Activated CD4-positive, CD25-positive, alpha-beta regulatory T cell treated with anti-CD3 and anti-CD28 coated beads, Interleukin-2, amount 50 U/mL, for 24 hours (primary cell): ENCODE data around the gene CLSTN1.

Source experiments
- ATAC-seq, 2 donors: fragments of 150-1000 bp; cut with Tn5 transposase; one replicate each; pipeline ENCODE4 v1.10.0; 2021; ENCODE audit warnings: mild to moderate bottlenecking in 1 of 2, moderate library complexity in 1 of 2

CLSTN1 gene

DNA sequence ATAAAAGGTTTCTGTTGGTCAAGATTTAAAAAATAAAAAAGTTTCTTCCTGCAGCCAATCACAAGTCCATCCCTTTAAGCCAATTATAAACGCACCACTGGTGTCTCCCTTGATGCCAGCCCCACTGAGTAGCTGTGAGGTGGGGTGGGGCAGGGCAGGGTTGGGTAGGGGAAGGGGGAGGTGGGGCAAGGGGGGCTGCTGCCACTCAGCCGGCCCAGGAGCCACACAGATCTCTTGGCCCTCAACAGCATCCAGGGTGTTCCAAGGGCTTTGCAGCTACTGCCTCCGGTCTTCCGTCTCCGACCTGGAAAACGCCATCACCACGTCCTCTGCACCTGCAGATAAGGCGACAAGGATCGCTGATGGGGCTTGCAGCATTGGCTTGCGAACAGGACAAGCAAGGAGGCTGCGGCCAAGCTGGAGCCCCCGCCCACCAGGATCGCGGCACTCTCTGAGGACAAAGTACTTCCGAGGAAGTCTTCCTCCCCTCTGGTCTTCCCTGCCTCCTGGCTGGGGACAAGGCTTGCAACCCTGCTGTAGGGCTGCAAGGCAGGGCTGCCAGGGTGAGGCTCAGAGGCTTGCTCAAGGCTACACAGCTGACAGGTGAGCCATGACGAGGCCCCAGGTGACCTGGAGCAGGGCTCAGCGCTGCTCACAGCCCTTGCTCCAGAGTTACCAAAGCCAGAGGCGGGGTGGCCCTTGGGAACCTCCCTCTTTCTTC, 26.8 kb upstream of the CLSTN1 start:
- ATAC-seq = no peak

DNA sequence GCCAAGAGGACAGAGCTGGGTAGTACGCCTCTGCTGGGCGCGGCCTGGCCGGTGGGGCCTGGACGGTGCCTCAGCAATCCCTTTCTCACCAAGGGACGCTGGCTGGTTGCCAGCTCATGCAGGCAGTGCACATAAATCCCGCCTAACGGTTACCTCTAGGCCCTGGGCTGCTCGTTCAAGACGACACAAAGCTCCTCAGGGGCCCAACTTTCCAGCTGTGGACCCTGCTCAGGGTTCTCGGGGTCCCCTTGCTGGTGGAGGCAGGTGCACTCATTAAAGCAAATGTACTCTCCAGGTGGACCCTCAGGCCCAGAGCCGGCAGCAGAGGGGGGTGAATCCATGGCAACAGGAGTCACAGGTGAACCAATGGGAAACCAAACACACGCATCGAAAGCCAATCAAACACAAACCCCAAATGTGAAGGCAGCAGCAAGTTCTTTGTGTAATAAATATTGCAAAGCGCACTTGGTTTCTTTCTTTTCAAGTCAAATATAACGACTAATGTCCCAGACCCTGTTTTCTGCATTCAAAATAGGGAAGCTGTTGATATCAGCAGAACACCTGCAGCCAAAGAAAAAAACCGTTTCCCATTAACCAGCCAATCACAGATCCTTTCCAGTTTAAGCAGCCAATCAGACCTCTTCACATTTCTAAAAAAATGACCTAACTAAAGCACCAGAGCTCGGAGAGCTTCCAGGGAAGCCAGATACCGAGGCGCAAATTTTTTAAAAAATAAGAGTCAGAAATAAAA, 26.1 kb upstream of the CLSTN1 start:
- ATAC-seq = peak in 1 of 2 donors; percentile 33

DNA sequence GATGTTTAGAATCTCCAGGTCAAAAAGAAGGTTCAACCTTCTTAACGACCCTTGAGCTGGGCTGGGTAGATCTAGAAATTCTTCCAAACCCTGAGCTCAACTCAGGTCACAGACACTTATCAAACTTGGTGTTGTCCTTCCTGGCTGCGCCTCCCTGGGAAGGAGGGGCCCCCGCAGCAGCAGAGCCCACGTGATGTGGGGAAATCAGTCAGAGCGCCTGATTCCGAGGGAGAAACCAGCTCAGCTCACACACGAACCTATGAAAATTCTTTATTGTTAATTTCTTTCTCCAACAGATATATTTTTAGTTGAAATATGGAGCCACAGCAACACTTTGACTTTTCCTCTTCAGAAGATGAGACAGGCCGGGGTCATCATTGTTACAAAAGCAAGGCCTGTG, 24.3 kb upstream of the CLSTN1 start:
- ATAC-seq = no peak

DNA sequence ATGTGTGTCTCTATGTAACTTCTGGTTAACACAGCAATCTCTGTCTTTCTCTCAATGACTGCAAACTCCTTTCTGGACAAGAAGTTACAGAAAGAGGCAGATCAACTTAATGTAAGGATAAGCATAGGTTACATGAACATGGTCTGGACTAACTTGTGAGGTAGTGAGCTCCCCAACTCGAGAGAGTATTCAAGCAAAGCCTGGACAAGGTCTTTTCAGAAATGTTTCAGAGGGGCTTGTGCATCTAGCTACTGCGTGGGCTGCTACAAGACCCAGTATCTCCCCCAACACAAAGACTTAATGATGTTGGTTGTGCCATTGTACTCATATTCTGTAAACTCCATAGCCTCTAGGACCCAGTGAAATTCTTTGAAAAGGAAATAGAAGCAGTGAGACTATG, 23.5 kb upstream of the CLSTN1 start:
- ATAC-seq = no peak

DNA sequence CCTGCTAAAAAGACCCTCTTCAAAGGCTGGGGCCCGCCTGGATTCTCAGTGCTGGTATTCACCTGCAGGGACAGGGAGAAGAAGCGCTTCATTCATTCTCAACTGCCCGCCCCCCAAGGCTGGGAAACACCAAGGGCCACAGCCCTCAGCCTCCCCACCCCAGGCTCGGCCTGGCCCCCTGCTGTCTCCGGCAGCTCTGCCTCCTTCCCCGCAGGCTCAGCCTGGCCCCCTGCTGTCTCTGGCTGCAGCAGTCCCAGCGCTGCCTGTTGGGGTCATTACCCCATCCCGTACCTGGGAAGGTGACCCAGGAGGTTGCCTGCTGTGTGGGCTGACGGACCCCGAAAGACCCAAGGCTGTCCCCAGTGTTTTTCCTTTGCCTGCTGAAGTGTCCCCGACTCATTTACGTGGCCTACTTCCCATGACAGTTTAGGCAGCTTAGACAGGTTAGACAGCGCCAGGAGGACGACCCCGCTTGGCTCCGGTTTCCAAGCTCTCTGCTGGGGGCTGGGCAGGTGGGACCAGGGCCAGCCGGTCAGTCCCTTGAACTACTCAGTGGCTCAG, 22.9 kb upstream of the CLSTN1 start:
- no peak for ATAC-seq

DNA sequence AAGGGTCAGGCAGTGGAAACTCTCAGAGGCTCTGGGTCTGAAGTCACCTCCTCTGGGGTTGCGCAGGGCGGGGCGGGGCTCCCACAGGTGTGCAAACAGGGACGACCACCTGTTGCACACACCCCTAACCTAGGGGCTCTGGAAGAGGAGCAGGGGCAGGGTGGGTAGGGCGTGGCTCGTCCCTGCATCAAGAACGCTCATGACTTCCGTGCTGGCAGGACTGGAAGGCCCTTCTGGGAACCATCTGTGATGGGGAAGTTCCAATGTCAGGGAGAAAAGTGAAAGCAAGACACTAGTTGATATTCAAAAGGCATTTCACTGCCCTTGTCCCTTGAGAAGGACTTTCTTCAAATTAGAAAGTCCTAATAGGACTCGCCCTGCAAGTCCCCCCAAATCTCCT, 22.1 kb upstream of the CLSTN1 start:
- ATAC-seq = no peak

DNA sequence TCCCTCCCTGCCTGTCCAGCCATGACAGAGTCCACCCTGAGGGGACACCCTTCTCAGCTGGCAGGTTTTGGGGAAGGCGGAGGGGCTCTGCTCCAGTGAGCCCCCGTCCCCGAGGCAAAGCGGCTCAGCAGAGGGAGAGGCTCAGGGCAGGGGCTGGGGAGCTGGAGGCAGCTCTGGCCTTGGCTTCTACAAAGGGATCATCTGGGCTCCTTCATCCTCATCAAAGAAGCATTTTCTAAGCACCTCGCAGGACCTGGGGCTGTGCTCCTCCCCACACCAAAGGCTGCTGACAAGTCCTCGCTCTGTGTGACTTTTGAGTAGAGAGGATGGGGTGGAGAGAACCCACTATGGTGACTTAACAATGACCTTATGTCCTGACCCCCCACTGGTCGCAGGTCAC, 21.0 kb upstream of the CLSTN1 start:
- ATAC-seq = no peak

DNA sequence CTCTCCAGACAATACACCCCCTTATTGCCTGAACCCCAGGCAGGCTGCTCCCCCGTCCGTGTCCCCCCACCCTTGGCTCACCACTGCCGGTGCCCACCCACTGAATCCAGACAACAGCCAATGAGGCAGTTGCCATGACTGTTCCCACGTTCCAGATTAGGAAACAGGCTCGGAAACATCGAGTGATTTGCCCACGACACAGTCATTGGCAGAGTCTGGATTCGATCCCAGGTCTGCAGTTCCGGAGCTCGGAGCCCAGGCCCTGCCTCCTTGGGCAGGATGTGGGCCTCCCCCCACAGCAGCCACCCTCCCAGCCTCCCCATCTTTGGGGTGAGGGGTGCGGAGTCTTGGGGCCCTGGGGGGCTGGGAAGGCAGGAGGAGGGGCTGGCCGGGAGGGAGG, 20.3 kb upstream of the CLSTN1 start:
- ATAC-seq = no peak

DNA sequence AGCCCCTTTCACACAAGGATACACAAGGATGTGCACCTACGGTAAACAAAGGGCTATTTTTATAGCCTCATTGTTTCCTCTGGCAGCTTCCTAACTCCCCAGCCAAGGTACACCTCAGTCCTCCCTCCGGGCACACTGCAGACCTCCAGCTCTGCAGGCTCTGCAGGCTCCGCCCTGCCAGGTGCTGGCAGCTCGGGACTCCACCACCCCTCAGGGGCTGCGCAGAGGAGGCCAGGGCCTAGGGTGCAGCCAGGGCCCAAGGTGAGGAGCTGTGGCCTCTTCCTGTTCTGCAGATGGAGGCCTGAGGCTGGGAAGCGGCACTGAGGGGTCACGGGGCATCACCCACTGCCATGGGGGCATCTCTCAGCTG, 19.8 kb upstream of the CLSTN1 start:
- ATAC-seq = no peak

DNA sequence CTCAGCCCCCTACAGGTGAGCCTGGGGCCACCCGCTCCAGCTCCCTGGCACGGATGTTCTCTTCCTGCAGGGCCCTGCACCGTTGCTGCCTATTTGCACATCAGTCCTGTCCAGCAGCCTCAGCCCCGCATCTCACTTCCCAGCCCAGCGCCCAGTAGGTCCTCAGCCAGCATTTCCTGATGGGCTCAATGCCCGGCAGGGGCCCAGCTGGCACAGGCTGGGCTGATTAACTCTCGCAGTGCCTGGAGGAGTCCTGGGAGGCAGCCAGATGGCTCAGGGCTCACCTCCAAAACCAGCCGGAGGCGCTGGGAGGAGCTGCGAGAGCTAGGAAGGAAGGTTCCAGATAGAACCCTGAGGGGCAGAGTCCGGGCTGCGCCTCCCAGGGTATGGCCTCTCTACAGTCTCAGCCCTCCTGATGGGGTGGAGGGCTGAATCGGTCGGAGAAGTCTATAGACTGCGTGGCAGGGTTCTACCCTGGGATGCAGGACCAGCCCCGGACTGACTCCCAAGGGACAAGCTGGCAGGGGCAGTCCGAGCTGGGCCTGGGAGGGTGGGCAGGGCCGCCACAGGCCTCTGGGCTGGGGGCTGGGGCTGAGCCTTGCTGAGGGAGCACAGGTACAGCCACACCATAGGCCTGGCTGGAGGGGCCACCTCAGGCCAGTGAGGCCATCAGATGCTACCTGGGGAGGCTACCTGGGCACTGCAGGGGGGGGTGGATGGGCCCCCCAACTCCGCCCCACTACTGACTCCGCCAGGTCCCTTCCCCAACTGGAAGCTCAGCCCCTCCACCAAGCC, 19.2 kb upstream of the CLSTN1 start:
- ATAC-seq = no peak

DNA sequence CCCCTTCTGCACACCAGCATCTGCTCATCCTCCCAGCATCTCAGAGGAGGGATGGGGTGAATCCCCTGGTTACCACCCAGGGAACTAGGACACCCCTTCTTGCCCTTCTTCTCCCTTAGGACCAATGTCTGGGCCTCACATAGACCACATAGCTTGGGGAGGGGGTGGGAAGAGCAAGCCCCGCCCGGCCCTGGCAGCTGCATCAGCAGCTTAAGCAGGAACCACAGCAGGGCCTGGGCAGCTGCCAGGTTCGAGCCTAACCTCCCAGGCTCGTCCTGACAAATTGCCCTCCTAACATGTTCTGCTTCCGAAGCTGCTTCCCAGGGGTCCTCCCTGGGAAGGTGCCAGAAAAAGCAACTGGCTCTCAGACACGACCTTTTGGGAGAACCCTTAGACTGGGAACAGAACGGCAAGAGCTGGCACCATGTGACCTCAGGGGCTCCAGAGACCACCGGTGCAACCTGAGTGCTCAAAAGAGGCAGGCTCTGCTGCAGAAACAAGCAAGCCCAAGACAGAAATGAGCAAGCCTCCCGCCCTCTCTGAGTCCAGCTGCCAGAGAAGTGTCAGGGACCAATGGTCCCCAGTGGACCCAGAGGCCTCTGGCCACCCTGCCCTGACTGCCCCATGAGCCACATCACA, 18.4 kb upstream of the CLSTN1 start:
- no peak for ATAC-seq

DNA sequence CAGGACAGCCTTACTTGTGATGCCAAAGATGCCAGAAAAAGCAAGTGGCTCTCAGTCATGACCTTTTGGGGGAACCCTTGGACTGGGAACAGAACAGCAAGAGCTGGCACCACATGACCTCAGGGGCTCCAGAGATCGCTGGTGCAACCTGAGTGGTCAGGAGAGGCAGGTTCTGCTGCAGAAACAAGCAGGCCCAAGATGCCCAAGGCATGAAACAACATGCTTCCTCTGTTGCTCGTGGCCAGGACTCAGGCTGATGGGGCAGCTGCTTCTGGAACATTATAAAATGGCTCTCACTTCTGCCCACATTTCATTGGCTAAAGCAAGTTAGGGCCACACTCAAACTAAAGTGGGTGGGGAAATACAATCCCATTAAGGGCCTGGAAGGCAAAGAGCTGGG, 17.7 kb upstream of the CLSTN1 start:
- no peak for ATAC-seq

DNA sequence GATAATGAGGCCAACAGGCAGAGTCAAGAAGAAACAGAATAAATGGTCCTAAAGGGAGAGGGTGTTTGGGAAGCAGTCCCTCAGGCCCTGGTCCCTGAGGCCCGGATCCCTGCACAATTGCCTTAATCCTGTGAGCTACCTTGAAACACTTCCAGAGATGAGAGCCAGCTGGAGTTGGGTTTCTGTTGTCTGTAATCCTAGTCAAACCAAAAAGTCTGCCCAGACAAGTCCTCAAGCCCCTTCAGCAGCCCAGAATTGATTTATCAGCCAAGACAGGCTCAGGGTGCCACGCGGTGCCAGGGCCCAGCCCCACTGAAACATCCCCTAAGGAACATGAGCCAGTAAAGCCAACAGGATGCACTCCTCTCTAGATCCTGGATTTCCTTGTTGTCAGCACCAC, 16.4 kb upstream of the CLSTN1 start:
- no peak for ATAC-seq

DNA sequence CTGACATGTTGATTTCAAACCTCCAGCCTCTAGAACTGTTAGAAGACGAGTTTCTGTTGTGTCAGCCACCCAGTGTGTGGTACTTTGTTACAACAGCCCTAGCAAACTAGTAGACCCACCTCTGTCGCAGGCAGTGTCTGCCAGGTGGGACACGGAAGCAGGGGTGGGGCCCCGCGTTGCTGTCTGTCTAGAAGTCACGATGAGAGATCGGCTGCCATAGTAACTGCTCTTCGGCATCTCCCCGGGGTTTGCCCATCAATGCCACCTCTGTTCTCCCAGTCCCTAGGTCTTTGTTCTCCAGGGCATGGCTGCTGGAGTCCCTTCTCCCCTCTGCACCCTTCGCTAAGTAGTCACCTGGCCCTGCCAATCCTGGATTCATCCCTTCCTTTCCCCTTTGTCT, 15.2 kb upstream of the CLSTN1 start:
- ATAC-seq = no peak

DNA sequence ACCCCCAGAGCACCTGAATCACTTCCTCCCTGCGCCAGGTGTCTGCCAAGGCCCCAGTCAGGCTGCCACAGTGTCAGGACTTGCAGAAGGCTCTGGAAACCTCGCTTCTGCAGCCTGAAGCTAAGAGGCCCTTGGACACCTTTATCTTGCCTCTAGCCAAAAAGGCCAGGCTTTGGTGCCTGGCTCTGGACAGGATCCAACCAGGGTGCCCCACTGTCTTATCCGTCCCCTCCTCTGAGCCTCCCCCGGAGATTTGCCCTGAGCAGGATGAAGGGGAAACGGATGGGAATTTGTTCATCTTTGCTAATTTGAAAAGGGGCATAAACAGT, 12.8 kb upstream of the CLSTN1 start:
- ATAC-seq = no peak

DNA sequence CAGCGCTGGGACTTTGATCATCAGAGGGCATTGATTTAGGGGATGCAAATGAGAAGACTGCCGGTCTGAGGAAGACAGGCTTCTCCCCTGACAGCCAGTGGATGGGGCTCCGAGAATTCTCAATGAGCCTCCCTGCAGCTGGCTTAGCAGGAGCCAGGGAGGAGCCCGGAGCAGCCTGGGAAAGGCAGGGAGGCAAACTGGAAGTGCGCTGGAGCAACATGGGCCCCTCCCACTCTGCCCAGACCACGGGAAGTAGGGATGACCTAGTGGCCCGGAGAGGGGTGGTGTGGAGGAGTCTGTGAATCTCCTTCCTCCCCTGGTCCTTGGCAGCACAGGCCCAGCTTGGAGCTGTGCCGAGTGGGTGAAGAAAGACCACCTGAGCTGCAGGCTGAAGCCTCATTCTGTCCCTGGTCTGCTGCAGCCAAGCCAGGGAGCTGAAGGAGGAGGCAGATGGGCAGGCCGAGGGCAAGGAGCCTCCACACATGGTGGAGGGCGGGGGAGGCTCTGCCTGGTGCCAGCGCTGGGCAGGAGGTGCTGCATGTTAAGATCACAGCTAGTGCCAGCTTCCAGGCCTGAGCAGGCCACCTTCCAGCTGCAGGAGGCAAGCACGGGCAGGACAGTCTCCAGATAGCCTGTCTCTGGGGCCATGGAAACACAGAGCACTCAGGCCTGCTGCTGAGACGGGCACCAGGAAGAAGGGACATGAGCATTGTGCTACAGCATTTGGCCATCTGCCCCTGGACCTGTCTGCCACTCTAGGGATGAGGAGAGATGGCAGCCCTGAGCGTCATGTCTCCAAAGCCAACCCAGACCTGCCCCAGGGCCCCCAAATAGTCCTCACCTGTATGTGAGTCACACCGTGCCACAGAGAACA, 12.2 kb upstream of the CLSTN1 start:
- ATAC-seq = no peak

DNA sequence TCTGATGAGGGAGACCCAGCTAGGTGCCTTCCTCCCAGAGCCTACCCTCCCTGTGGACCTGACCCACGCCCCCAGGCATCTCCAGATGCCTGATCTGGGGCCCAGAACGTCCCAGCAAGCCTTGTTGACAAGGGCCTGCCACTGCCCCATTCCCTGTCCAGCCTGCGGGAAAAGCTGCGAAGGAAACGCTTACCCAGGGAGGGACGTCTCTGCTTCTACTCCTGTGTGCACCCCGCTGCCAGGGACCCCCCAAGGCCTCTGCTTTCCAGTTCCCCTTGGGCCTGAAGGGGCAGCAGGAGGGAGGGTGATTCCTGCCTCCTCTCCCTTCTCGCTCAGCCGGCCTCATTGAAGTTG, 11.6 kb upstream of the CLSTN1 start:
- ATAC-seq = no peak

DNA sequence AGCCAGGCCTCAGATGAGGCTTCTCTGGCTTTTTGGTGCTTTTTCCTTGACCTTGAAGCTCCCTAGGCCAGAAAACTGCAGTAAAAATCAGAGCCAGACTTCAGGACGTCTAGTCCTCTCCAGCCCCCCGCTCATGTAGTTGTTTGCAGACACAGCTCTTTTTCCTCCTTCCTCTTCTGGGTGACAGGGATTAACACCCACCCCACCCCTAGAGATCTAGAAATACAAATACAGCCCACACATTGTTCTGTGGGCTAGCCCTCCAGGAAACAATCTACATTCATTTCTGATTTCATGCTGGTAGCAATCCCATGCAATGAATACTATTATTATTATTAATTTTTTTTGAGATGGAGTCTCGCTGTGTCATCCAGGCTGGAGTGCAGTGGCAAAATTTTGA, 9.9 kb upstream of the CLSTN1 start:
- no peak for ATAC-seq

DNA sequence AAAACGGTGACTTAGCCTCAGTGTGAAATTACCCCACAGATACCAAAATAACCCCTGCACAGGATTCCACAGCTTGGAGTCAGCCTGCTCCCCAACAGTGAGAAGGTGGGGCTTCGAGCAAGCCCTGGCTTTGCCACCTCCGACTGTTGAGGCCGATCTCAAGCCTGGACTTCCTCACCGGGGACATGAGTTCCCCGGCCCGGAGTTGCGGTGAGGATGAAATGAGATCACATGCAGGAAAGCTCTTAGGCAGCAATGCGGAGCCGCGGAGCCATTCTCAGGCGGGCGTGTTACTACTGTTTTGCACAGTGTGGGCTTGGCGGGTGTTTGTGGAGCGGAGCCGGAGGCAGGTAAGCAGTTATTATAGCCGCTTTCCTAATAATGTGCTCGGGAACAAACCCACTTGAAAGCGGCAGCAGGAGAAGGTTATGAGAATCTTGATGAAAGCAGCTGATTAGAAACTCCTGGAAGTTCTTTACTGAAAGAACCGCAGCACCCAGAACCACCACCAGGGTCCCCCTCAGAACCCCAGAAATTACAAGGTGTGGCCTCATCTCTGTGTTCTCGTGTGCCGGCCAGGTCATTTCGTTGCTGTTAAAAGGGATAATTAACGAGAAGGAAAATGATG, 3.9 kb upstream of the CLSTN1 start:
- no peak for ATAC-seq

DNA sequence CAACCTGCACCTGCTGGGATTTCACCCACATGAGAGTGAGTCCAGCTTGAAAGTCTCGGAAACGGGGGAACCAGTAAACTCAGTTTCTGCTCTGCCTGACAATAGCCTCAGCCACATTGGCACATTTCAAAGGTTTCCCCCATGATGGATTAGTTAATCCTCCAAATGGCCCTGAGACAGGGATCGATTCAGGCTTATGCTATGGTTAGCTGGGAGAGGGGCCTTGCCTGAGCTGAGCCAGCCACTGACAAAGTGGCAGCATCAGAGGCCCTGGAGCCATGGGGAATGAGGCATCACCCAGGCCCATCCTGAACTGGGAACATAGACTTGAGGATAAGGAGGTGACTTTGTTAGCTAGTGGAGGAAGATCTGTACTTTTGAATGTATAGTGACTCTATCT, 2.9 kb upstream of the CLSTN1 start:
- ATAC-seq = no peak

DNA sequence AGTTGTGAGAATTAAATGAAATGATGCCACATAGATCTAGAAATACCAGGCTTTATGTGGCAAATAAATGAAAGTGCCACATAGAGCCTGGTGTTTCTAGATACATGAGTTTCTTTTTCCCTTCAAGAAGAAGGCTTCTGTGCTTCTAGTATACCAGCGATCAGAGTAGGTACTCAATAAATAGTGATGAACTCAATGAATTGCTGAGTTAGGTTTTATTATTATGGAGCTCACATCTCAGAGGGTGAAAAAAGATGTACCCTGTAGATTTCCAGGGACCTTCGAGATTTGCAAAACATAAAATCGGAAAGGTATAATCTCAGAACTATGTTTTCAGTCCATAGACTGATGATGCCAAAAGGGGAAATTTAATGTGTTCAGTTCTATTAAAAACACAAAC, 2.3 kb upstream of the CLSTN1 start:
- no peak for ATAC-seq
